HG03460 (cell line): ENCODE data around the gene BDH1.
"Not testable (repeated sequence)": the region's sequence is repeated elsewhere in the genome, so short reads cannot be mapped to it uniquely, and the experiment has no call there.

ENCODE experiments used
- ATAC-seq: cut with Tn5 transposase; IDR thresholded peaks from one replicate; pipeline ENCODE4 v1.9.1; 2021; ENCODE audit not compliant: unreplicated experiment

The BDH1 gene

DNA sequence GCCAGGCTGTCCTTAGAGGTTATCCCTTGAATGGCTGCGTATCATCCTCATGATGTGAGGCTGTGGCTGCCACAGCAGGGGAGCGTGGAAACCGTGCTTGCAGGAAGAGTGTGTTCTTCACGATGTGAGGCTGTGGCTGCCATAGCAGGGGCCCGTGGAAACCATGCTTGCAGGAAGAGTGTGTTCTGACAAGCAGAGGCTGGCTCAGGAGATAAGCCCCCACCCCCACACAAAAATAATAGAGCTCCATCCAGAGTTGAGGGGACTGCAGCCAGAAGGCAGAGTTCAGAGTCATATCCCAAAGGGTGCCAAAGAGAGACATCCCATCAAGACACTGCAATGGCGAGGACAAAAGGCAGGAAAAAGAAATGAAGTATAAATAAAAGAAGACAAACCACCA lies 22.6 kb upstream of the BDH1 start:
- no peak for ATAC-seq

DNA sequence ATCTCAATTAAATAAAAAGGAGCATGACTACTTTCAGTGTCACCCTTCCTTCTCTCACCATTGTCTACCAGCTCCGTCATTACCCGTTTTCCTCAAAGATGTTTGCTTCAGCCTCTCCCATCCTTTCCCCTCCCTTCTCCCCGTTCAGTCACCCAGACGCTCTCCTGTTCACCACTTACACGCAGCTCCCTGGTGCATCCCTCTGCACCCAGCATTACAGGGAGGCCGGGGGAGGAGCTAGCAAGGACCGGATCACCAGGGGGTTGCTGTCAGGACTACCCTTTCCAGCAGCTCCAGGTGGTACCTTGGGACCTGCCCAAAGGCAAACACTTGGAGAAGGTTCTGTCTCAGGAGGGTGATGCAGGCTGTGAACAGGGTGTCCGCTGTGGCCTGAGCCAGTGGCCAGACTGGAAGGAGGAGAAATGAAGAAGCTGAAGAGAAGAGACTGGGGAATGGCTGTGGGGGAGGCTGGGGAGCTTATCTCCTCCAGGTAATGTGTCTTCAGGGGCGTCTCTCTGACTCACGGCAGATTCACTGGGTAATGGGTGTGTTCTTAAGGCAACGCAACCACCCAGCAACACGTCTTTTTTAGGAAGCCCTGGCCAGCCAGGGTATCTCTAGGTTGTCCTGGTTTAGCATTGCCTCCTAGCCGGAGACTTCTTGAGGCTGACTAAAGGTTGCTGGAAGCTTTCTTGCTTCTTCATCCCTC lies 21.8 kb upstream of the BDH1 start:
- ATAC-seq: no peak

DNA sequence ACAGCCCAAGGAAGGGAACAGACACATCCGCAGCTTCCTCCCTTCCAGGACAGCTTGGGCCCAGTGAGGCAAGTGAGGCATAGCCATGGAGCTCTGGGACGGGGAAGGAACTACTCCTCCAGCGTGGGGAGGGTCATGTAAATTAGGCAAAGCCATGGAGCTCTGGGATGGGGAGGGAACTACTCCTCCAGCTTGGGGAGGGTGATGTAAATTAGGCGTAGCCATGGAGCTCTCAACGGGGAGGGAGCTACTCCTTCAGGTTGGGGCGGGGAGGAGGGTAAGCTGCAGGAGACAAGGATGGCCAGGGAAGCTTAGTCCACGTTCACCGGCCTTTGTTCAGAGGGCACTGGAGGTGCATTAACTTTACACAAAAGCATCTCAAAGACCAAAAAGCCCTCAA lies 21.1 kb upstream of the BDH1 start:
- ATAC-seq: no peak

DNA sequence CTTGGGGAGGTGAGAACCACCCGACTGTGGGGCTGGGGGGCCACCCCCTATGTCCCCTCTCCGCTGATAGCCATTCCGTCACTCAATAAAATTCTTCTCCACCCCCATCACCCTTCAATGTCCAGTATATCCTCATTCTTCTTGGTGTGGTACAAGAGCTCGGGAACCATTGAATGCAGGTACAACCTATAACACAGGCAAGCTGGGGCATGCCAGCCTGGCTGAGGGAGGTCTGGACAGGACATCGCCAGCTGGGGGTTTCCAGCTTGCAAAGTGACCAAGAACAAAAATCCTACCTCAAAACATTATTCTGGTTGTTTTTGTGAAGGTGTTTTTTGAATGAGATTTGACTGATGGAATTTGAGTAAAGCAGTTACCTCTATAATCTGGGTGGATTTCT lies 19.6 kb upstream of the BDH1 start:
- ATAC-seq: no peak

DNA sequence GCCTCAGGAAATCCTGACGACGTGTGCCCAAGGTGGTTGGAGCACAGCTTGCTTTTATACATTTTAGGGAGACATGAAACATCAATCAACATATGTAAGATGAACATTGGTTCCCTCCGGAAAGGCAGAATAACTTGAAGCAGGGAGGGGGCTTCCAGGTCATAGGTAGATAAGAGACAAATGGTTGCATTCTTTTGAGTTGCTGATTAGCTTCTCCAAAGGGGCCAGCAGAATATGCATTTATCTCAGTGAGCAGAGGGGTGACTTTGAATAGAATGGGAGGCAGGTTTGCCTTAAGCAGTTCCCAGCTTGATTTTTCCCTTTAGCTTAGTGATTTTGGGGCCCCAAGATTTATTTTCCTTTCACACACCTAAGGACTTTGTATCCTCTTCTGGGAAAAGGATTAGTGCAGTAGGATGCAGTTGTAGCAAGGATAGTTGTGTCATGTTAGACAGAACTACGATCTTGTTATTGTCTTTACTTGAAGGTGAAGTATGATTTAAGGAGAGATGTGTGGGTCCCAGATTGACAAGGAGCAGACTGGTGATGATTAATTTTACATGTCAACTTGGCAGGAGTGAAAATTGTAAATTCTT lies 18.7 kb upstream of the BDH1 start:
- ATAC-seq: not testable (repeated sequence)

DNA sequence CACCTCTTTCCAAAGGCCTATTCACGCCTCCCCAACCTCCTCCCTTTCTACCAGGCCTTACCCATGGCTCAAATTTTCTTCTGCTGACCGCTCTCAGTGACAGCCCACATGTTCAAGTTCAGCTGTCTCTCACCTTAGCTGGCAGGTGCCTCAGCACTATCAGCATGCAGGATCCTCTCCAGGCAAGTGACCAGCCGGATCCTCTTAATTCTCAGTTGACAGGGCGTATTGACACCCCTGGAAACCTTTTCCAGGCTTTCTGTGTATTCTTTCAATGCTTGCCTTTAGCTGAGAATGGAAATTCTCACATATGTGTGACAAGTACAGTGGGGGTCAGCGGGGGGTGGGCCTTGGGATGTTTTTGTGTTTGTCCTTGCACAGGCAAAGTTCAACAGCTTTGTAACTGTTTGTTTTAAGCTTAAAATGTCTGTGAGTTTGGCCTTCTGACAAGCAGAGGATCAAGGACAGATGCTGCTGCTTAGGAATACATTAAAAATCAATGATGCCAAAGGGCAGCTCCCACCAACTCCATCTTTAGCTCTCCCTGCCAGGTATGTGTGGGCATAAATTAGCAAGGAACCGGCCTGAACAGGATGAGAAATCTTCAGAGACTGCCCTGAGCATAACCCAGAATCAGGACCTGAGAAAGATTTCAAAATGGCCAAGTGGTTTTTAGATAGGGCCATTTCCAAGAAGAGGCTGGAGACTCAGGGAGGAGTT lies 17.4 kb upstream of the BDH1 start:
- ATAC-seq: no peak

DNA sequence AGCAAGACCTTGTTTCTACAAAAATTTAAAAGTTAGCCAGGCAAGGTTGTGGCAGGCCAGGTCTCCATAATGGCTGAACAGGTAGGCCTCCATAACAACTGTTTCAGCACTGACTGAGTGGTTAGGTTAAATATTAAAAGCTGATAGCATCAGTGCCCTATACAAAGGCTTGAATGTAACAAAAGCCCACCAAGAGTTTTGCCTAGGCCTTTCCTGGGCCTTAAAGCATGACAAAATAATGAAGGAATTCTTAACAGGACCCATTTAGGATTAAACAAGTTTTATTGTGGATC lies 16.1 kb upstream of the BDH1 start:
- ATAC-seq: not testable (repeated sequence)

DNA sequence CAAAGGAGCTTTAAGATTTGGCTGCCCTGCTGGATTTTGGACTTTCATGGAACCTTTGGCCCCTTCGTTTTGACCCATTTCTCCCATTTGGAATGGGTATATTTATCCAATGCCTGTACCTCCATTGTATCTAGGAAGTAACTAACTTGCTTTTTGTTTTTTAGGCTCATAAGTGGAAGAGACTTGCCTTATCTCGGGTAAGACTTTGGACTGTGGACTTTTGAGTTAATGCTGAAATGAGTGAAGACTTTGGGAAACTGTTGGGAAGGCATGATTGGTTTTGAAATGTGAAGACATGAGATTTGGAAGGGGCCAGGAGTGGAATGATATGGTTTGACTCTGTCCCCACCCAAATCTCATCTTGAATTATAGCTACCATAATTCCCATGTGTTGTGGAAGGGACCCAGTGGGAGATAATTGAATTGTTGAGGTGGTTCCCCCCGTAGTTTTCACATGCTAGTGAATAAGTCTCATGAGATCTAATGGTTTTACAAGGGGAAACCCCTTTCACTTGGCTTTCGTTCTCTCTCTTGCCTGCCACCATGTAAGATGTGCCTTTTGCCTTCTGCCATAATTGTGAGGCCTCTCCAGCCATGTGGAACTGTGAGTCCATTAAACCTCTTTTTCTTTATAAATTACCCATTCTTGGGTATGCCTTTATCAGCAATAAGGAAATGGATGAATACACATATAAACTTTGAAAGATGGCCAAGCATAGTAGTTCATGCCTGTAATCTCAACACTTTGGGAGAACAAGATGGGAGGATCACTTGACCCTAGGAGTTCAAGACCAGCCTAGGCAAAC lies 15.5 kb upstream of the BDH1 start:
- not testable (repeated sequence) for ATAC-seq

DNA sequence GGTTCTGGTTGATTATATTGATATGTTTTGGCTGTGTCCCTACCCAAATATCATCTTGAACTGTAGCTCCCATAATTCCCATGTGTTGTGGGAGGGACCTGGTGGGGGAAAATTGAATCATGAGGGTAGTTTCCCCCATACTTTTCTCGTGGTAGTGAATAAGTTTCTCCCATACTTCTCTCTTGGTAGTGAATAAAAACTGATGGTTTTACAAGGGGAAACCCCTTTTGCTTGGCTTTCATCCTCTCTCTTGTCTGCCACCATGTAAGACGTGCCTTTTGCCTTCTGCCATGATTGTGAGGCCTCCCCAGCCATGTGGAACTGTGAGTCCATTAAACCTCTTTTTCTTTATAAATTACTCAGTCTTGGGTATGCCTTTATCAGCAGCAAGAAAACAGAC lies 13.7 kb upstream of the BDH1 start:
- ATAC-seq: not testable (repeated sequence)

DNA sequence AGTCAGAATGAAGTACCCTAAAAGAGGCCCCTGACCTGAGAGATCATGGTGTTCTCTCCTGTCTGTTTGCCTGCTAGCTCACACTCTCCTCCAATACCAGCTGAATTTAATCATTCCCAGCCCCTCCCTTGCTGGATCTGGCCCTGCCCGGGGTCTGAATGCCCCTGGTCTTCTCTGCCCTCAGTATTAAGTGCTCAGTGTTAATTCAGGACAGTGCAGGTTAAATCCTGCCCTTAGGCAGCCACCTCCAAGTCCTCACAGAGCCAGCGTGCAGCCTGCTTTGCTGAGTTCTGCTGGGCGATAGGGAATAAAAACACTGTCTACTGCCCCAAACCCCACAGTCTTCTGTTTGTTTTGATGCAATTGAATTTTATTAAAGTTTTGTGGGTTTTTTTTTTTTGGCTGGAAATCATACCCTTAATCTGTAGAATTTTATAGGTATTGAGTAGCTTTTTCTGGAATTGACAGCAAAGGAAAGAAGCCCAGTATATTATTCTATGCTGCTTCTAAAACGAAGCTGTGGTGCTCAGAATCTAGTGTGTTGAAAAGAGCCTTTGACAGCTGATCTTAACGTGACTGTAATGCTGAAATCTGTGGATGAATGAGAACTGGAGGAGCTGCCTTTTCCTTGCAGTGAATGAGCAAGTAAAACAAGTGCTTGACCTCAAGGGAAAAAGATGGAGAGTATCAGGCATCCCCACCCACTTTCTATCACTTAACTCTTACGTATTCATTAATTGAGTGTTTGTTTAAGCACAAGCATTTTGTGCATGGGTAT lies 12.3 kb upstream of the BDH1 start:
- ATAC-seq: no peak

DNA sequence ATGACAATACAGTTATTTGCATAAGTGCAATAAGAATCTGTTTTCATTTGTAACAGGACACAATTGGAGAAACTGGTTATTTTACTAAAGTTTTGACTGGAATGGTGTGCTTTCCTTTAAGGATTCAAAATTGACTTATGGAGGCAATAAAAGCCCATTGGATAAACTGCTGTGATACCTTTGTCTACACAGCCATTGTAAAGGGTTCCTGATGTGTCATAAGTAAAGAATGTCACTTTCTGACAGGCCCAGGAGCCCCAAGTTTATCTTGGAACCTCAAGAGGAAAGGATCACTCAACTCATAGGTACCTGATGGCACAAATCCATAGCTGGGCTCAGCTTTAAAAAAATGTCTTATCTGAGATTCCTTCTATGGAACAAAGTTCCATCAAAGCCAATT lies 10.4 kb upstream of the BDH1 start:
- ATAC-seq: not testable (repeated sequence)

DNA sequence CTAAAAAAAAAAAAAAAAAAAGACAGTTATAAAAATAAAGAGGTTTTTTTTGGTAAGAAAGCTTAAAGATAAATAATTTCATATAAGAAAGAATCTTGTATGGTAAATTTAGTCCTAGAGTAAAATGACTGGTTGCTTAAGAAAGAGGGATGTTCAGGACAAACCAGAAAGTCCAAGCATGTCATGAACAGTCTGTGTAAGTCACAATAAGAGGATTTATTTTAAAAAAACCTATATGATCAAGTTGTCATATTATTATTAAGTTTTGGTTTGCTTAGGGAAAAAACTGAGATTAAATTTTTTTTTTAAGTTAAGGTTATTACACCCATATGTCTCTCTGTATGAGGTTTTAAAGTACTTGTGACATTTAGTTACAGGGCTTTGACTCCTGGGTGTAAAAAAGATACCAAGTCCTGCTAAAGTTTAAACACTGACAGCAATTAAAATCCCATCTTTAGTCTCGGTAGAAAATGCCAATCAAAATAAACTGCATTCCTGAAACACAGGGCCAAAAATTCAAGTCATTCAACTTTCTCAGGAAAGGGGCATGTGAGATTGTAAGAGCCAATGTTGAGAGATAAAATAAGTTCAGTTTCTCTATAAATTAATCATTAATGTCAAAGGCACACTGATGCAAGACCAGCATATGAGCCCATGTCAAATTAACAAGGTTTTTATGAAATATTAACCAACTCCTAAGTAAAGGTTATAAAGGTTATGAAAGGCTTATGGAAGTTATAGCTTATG lies 8.5 kb upstream of the BDH1 start:
- ATAC-seq: no peak

DNA sequence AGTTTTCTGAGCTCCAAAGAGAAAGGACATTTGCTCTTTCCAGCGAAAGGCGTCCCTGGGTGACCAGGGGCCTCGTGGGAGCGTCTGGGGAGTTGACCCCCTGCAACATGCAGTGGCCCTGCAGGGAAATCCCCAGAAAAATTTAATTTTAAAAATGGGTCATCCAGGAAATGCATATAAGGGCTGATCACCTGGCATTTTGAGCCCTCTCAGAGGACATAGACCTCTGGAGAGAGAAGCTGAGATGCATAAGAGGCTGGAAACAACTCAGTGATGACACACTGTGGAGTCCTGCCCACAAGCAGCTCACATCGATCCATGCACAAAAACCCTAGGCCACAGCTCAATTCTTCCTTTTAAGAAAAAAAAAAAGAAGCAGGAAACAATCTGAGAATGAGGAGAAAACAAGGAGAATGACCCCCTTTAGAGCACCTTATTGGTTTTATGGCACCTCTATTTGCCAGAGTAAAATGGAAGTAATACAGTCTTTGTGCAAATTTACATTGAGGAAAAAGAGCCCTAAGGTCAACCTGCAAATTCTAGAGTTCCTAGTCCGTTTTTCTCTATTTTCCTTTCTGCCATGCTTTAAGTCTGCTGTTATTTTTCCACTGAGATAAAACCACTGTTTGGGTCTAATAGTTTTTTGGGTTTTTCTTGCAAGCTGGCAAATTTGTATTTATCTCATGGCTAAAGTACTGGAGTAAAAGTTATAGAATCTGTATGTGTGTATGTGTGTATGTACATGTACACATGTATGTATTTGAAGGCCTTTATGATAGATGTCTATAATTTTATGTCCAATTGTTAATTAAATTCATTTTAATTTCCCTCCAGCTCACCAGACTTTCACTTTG lies 6.9 kb upstream of the BDH1 start:
- ATAC-seq: no peak

DNA sequence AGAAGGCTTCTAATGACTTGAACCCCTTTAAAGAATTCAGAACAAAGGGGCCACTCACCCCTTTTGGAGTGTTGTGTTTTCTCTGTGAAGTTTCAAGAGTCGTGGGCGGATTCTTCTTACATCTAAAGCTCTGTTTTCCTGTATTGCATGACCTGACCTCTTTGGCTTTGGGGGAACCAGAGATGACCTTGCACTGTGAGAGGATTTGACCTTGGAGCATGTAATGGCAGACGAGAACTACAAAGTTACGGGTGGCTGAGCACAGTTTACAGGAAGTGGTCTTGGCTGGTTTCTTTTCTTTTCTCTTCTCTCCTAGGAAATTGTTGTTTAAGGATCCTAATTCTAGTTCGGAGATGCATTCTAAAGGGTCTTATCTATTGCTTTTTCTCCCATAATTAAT lies 6.2 kb upstream of the BDH1 start:
- ATAC-seq: no peak

DNA sequence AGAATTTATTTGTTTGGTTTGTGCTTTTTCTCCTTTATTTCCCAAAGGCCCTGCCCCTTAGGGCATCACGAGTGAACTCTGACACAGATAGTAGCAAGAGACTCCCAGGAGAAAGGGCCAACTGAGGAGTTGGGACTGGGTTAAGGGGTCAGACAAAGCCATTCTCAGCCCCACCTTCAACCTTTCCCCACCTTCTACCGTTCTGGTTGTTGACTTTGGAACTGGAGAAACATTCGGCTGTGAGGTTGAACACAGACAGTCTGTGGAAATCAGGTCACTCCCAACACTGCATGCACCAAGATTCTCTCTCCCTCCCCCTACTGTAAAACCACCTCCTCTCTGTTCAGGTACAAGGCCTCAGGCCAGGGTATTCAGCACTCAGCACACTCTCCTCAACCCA lies 3.9 kb upstream of the BDH1 start:
- no peak for ATAC-seq

DNA sequence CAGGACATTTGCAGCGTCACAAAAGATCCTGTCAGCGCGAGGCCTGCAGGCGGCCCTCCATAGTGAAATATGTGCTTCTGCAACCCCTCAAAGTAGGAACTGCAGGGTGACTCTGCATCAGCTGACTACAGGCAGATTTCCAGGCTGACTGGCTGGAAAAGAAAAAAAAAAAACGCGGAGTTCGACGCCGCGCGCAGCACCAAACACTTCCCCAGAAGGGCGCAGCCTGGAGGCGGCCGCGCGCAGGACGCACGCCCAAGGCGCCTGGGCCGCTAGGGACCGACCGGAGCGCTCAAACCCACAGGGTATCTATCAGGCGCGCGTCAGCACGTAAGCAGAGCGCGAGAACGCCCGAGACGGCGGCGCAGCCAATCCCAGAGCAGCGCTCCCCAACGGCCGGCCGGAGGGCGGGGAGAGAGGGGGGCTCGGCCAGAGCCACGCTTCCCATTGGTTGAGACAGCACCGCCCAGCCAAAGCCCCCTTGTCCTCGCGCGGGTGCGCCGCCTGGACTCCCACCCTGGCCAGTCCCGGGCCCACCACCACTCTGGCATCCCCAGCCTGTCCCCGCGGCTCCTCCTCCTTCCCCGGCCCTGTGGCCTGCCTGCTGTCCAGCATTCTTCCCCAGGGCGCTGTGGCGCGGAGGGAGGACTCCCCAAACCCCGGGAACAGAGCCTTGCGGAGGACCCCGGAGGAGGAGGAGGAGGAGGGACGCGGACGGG lies 1.0 kb downstream of the BDH1 start:
- ATAC-seq: peak; percentile 95

DNA sequence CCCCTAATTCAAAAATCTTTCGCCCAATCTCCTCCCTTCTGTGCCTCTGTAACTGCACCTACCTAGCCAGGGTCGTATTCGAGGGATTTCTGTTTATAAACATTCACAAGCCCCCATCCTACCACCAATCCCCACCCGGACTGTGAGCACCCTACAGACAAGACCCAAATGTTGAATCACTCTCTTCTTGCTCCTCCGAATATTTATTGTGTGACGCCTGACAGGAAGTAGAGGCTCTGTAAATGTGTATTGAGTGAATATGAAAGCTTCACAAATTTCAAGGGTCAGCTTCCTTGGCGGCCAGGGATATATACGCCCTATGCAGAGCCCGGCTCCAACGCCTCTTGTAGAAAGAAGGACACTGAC lies 1.6 kb downstream of the BDH1 start:
- peak; percentile 1 for ATAC-seq

DNA sequence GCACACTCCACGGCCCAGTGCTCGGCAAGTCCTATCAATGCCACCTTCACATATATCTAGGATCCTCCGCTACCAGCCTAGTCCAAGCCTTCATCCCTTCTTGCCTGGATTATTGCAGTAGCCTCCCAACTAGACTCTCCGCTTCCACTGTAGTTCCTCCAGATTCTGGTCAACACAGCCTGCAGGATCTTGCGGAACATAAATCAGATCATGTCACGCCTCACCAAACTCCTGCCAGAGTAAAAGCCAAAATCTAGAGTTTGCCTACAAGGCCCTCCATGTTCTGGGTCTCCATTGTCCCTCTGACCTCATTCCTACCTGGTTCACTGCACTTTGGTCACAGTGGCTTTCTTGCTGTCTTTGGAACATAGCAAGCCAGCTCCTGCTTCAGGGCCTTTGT lies 3.6 kb downstream of the BDH1 start:
- no peak for ATAC-seq

DNA sequence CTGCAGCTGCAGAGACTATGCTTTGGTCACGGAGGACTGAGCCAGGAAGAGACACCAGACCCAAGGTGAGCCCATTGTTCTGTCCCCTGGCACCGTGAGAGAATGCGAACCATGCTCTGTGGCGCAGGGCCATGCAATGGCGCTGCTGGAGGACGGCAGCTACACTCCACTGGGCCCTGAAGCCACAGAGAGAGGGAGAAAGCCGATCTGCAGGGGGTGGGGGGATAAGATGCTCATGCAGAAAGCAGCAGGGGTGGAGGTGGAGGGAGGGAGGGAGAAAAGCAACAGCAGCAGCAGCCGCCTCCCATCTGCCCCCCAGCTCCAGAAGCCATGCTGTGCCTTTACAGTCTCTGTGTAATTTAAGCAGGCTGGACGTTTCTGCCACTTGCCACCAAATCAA lies 5.3 kb downstream of the BDH1 start:
- ATAC-seq: no peak
